ENCODE measurements around the gene PPM1H.
"Not testable (repeated sequence)": the region's sequence is repeated elsewhere in the genome, so short reads cannot be mapped to it uniquely, and the experiment has no call there.

Gene PPM1H

GRCh38 chr12:62943779-62944395, 8.9 kb upstream of the PPM1H start:
- no peak for DNase-seq

GRCh38 chr12:62942316-62942715, 7.4 kb upstream of the PPM1H start:
- DNase-seq: not testable (repeated sequence)

- no peak for DNase-seq
Measured at GRCh38 chr12:62934239-62934798, 631 bp downstream of the PPM1H start.

- DNase-seq: no peak
Measured at GRCh38 chr12:62933602-62934238, 1.2 kb downstream of the PPM1H start.

- DNase-seq: no peak
Measured at GRCh38 chr12:62933220-62933601, 1.7 kb downstream of the PPM1H start.

- no peak for DNase-seq
Measured at GRCh38 chr12:62931477-62931876, 3.5 kb downstream of the PPM1H start.

- no peak for DNase-seq
Measured at GRCh38 chr12:62930546-62931425, 4.2 kb downstream of the PPM1H start.

GRCh38 chr12:62928632-62929031, 6.3 kb downstream of the PPM1H start:
- no peak for DNase-seq

GRCh38 chr12:62925680-62926079, 9.3 kb downstream of the PPM1H start:
- DNase-seq: no peak

- no peak for DNase-seq
Measured at GRCh38 chr12:62924084-62924483, 10.9 kb downstream of the PPM1H start.

GRCh38 chr12:62922539-62922938, 12.4 kb downstream of the PPM1H start:
- no peak for DNase-seq

- DNase-seq: no peak
Measured at GRCh38 chr12:62919838-62920237, 15.1 kb downstream of the PPM1H start.

- DNase-seq: no peak
Measured at GRCh38 chr12:62917926-62918325, 17.0 kb downstream of the PPM1H start.

GRCh38 chr12:62916632-62917425, 18.1 kb downstream of the PPM1H start:
- no peak for DNase-seq

- no peak for DNase-seq
Measured at GRCh38 chr12:62915204-62915529, 19.8 kb downstream of the PPM1H start.

GRCh38 chr12:62914443-62915203, 20.3 kb downstream of the PPM1H start:
- DNase-seq: no peak

GRCh38 chr12:62913380-62913779, 21.6 kb downstream of the PPM1H start:
- no peak for DNase-seq

GRCh38 chr12:62912644-62913043, 22.3 kb downstream of the PPM1H start:
- DNase-seq: no peak

- DNase-seq: no peak
Measured at GRCh38 chr12:62911286-62911685, 23.7 kb downstream of the PPM1H start.

GRCh38 chr12:62910549-62911169, 24.3 kb downstream of the PPM1H start:
- no peak for DNase-seq

GRCh38 chr12:62909340-62909739, 25.6 kb downstream of the PPM1H start:
- DNase-seq: no peak

GRCh38 chr12:62908674-62909073, 26.3 kb downstream of the PPM1H start:
- DNase-seq: no peak
